OCI-LY3 (cell line): Measurements from ENCODE around the gene UBN1.

ENCODE experiments used
- H2AFZ ChIP-seq: fragments of 200-600, 300-600 bp; shearing (Covaris generic); 2 replicates; pipeline ENCODE4 v1.6.0; 2014; ENCODE audit warnings: antibody characterized with exemption, low read depth, low read length
- H3K27ac ChIP-seq: fragments of 200-600, 300-600 bp; sonication (generic); 2 replicates; pipeline ENCODE4 v1.5.1; 2014; ENCODE audit warnings: mild to moderate bottlenecking, low read length, moderate library complexity, mixed read lengths
- H3K27me3 ChIP-seq: fragments of 200-600, 300-600 bp; sonication (generic); 2 replicates; pipeline ENCODE4 v1.6.1; 2014; ENCODE audit warnings: low read depth, low read length, mixed read lengths
- H3K36me3 ChIP-seq: fragments of 200-600, 300-600 bp; sonication (generic); replicated peaks from 2 replicates; pipeline ENCODE3; 2014; ENCODE audit warnings: low read depth, low read length, mixed read lengths
- H3K4me1 ChIP-seq: fragments of 300-600, 200-600 bp; sonication (generic); 2 replicates; pipeline ENCODE4 v1.6.1; 2014; ENCODE audit warnings: low read length, mixed read lengths
- H3K4me2 ChIP-seq: fragments of 200-600, 300-600 bp; sonication (generic); 2 replicates; pipeline ENCODE4 v1.6.1; 2014; ENCODE audit warnings: low read length, mixed read lengths
- H3K4me3 ChIP-seq: fragments of 300-600, 200-600 bp; sonication (generic); 2 replicates; pipeline ENCODE4 v1.5.1; 2014; ENCODE audit warnings: antibody characterized with exemption, mild to moderate bottlenecking, low read length, moderate library complexity
- H3K79me2 ChIP-seq: fragments of 300-600, 200-600 bp; shearing (Covaris generic); 2 replicates; pipeline ENCODE4 v1.6.1; 2014; ENCODE audit warnings: mild to moderate bottlenecking, low read length, mixed read lengths
- H3K9ac ChIP-seq: fragments of 300-600, 200-600 bp; shearing (Covaris generic); 2 replicates; pipeline ENCODE4 v1.6.0; 2014; ENCODE audit warnings: mild to moderate bottlenecking, low read length, moderate library complexity
- H3K9me3 ChIP-seq: fragments of 200-600, 300-600 bp; shearing (Covaris generic); 2 replicates; pipeline ENCODE4 v1.6.1; 2014; ENCODE audit warnings: low read length, mixed read lengths; ENCODE audit not compliant: insufficient read depth
- H4K20me1 ChIP-seq: fragments of 200-600, 300-600 bp; sonication (generic); 2 replicates; pipeline ENCODE4 v1.6.1; 2016; ENCODE audit warnings: low read length, mixed read lengths; ENCODE audit not compliant: insufficient read depth
- EZH2phosphoT487 ChIP-seq: fragments of 200-600 bp; shearing (Covaris generic); IDR thresholded peaks from 2 replicates; pipeline ENCODE4 v1.6.1; 2018; ENCODE audit warnings: antibody characterized with exemption, mixed run types, low read depth
- TF ChIP-seq, protein P1 (sequence below): fragments of 200-600, 300-600 bp; sonication (generic); IDR thresholded peaks from 2 replicates; pipeline ENCODE4 v1.5.1; 2014; ENCODE audit warnings: antibody characterized with exemption, low read length, low read depth

UBN1 gene

DNA sequence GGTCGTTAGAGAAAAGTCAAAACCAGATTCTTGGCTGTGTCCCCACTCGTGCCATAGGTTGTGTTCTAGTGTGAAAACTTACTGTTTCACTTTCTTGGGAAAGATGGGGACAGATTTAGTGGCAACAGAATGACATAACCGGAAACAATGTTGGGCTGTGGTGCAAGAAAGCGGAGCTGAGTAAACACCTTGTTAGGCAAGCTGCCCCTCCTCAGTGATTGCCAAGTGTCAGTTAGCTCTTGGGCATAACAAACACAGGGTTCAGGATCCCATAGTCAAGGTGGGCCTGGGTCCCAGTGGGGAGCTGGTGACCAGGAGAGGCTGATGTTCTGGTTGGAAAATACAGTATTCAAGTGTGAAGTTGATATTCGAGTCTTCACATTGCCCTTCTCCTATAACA is 15.4 kb downstream of the UBN1 start:
- peaks cover 62% of the 10 kb centered on the region for H3K79me2 ChIP-seq
- no peak overlapping the region for H3K4me2 ChIP-seq
- peaks cover 14% of the 10 kb centered on the region for H4K20me1 ChIP-seq
- H3K27me3 ChIP-seq = no peaks in the 10 kb centered on the region
- H3K9ac ChIP-seq = no peak overlapping the region
- no peak overlapping the region for H3K27ac ChIP-seq
- TF ChIP-seq EZH2phosphoT487 = no peak
- TF ChIP-seq, protein P1, sequence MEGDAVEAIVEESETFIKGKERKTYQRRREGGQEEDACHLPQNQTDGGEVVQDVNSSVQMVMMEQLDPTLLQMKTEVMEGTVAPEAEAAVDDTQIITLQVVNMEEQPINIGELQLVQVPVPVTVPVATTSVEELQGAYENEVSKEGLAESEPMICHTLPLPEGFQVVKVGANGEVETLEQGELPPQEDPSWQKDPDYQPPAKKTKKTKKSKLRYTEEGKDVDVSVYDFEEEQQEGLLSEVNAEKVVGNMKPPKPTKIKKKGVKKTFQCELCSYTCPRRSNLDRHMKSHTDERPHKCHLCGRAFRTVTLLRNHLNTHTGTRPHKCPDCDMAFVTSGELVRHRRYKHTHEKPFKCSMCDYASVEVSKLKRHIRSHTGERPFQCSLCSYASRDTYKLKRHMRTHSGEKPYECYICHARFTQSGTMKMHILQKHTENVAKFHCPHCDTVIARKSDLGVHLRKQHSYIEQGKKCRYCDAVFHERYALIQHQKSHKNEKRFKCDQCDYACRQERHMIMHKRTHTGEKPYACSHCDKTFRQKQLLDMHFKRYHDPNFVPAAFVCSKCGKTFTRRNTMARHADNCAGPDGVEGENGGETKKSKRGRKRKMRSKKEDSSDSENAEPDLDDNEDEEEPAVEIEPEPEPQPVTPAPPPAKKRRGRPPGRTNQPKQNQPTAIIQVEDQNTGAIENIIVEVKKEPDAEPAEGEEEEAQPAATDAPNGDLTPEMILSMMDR = no peak
- H3K4me3 ChIP-seq = no peak overlapping the region
- no peak overlapping the region for H2AFZ ChIP-seq
- H3K4me1 ChIP-seq = peaks cover under 1% of the 10 kb centered on the region; the same call in 1 of the 2 replicates
- H3K36me3 ChIP-seq = peaks cover 46% of the 10 kb centered on the region
- no peaks in the 10 kb centered on the region for H3K9me3 ChIP-seq

DNA sequence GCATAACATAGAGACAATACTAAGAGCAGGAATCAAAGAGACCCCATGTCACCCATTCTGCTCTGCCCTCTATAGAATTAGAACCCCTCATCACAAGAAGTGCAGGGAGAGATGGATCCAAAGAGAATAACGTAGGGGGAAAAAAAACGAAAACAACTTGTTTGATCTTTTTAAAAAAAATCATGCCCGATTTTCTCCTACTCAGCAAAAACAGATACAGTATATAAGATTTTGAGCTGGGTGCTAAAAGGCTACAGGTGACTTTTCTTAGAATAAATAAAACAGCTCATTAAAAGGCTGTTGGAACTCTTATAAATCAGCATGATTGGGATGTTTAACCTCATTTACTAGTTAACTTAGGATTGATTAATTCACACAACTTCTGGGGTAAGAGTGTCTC is 17.4 kb downstream of the UBN1 start:
- TF ChIP-seq, protein P1 = no peak
- TF ChIP-seq EZH2phosphoT487 = no peak
- H3K4me2 ChIP-seq = no peak overlapping the region
- H3K79me2 ChIP-seq = peaks cover 79% of the 10 kb centered on the region
- no peak overlapping the region for H3K9ac ChIP-seq
- H3K27me3 ChIP-seq = no peaks in the 10 kb centered on the region
- no peak overlapping the region for H3K4me3 ChIP-seq
- H3K9me3 ChIP-seq = no peaks in the 10 kb centered on the region
- H3K27ac ChIP-seq = no peak overlapping the region
- H2AFZ ChIP-seq = no peak overlapping the region
- H4K20me1 ChIP-seq = peaks cover 24% of the 10 kb centered on the region
- peaks cover 5% of the 10 kb centered on the region; the same call in 1 of the 2 replicates for H3K4me1 ChIP-seq
- H3K36me3 ChIP-seq = peaks cover 42% of the 10 kb centered on the region

DNA sequence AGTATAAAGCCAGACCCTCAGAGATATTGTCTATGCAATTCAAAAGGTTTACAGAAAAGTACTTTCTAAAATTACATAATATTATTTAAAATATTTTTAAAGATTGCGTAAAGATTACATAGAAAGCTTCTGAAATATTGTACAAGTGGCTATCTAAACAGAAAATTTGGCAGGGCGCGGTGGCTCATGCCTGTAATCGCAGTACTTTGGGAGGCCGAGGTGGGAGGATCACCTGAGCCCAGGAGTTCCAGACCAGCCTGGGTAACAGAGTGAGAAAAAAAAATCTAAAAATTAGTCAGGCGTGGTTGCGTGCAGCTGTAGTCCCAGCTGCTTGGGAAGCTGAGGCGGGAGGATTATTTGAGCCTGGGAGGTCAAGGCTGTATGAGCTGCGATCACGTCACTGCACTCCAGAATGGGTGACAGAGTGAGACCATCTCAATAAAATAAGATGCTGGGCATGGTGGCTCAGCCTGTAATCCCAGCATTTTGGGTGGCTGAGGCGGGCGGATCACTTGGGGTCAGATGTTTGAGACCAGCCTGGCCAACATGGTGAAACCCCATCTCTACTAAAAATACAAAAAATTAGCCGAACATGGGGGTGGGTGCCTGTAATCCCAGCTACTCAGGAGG is 18.1 kb downstream of the UBN1 start:
- no peaks in the 10 kb centered on the region for H3K27me3 ChIP-seq
- no peak overlapping the region for H2AFZ ChIP-seq
- no peak overlapping the region for H3K4me3 ChIP-seq
- no peak overlapping the region for H3K27ac ChIP-seq
- peaks cover 5% of the 10 kb centered on the region; the same call in 1 of the 2 replicates for H3K4me1 ChIP-seq
- TF ChIP-seq, protein P1 = no peak
- no peak for TF ChIP-seq EZH2phosphoT487
- peaks cover 42% of the 10 kb centered on the region for H3K36me3 ChIP-seq
- H3K79me2 ChIP-seq = peaks cover 79% of the 10 kb centered on the region
- H4K20me1 ChIP-seq = peaks cover 24% of the 10 kb centered on the region
- no peak overlapping the region for H3K4me2 ChIP-seq
- no peaks in the 10 kb centered on the region for H3K9me3 ChIP-seq
- no peak overlapping the region for H3K9ac ChIP-seq

DNA sequence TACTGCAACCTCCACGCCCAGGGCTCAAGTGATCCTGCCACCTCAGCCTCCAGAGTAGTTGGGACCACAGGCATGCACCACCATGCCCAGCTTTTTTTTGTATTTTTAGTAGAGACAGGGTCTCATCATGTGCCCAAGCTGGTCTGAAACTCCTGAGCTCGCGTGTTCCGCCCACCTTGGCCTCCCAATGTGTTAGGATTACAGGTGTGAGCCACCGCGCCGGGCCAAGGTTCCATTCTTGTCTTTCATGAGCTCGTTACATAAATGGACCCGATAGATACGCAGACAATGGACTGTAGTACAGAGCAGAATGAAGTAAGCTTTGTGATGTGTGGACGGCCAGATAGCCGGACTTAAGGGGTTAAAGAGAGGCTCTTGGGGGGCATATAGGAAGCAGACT is 19.3 kb downstream of the UBN1 start:
- H3K27ac ChIP-seq = no peak overlapping the region
- H3K9ac ChIP-seq = no peak overlapping the region
- H3K4me2 ChIP-seq = no peak overlapping the region
- H3K9me3 ChIP-seq = no peaks in the 10 kb centered on the region
- peaks cover 73% of the 10 kb centered on the region for H3K79me2 ChIP-seq
- peaks cover 40% of the 10 kb centered on the region for H3K36me3 ChIP-seq
- H2AFZ ChIP-seq = no peak overlapping the region
- H3K4me1 ChIP-seq = peaks cover 5% of the 10 kb centered on the region; the same call in 1 of the 2 replicates
- TF ChIP-seq EZH2phosphoT487 = no peak
- TF ChIP-seq, protein P1 = no peak
- peaks cover 24% of the 10 kb centered on the region for H4K20me1 ChIP-seq
- H3K27me3 ChIP-seq = no peaks in the 10 kb centered on the region
- no peak overlapping the region for H3K4me3 ChIP-seq
